ENCODE results near the gene TBCB.

Gene TBCB

DNA sequence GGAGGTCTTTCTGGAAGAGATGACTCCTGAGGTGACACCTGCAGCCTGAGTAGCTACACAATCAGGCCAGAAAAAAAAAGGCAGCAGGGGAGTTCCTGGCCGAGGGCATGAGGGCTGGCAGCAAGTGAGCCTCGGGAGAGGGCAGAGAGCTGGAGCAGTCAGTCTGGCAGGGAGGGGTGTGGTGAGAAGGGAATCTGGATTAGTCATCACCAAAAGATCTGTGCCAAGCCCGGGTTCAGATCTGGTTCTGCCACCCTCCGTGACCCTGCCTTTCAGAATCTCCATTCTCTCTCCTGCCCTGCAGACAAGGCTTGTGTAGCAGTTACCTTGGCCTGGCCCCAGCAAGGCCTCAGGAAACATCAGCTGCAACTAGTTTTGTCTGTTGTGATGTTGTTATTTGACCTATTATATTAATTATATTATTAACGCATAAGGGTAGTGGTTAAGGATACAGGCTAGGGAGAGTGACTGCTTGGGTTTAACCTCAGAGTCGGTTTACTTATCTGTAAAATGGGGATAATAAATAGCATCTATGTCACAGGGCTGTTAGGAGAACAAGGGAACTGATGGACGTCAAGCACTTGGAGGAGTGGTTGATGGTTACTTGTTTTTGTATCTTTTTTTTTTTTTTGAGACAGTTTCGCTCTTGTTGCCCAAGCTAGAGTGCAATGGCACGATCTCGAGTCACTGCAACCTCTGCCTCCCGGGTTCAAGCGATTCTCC lies 21.9 kb downstream of the TBCB start:
- DNase-seq (ENCODE audit: low spot score), result peak; percentile 41

GRCh38 chr19:36139120-36139472 lies 23.8 kb downstream of the TBCB start:
- DNase-seq (ENCODE audit: low spot score), result no peak

GRCh38 chr19:36139473-36140303 lies 24.4 kb downstream of the TBCB start, which contains the start of gene CAPNS1:
Gene CAPNS1, plus strand, starts transcription at chr19:36140066. Its CDS starts 946 bp downstream, at chr19:36141012.
- peak; percentile 96 for DNase-seq (ENCODE audit: low spot score)

DNA sequence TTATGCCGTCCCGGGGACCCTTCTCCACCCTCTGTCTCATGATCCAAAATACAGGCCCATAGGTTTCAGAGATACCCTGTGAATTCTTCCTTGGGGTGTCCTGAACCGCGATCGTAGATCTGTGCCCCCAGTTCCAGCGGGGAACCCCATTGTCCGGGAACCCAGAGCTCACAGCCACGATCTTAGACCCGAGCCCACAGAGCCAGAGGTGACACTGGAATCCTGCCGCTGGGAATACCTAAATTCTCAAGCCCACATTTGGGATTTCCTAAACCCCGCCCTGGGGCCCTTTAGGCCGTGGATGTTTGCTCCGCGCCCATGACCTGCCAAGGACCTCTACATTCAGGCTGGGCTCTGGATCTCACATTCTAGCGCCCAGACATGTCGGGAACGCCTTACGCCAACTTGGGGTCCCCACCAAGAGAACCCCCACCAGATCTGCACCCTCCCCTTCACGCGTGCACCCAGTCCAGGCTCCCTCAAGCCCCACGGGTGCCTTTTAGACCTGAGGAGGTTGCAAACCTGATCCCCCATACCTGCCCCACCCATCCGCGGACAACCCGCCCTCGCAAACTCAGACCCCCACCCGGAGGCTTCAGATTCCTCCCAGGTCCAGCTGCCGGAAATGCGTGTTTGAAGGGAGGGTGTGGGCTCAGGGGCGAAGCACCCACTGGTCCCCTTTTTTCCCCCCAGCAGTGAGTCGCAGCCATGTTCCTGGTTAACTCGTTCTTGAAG lies 25.2 kb downstream of the TBCB start:
- peak; percentile 59 for DNase-seq (ENCODE audit: low spot score)

DNA sequence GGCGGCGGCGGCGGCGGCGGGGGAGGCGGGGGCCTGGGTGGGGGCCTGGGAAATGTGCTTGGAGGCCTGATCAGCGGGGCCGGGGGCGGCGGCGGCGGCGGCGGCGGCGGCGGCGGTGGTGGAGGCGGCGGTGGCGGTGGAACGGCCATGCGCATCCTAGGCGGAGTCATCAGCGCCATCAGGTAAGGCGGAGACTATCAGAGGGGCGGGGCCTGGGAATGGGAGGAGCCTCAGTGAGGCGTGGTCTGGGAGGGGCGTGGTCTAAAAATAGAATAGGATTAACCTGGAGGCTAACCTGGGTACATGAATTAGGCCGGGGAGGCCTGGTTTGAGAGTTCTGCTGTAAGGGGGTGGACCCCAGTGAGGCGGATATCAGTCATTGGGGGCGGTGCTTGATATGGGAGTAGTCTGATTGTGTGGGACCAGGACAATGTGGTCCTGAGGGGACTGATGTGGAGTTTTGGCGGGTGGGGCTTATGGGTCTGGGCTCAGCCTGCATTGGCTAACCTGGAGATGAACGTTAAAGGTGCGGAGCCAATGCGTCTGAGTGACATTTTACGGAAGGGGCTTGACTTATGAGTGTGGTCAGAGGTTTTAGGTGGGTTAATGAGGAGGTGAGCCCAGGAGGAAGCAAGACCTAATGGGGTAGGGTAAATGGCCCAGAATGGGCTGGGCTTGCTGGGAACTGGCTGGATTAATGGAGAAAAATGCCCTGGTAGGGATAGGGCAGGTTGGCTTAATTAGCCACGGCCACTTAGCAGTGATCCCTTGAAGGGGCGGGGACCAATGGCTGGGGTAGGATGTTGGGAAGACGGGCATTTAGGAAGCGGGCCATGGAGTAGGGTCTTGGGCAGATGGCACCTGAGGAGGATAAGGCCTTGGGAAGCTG lies 26.0 kb downstream of the TBCB start:
- DNase-seq (ENCODE audit: low spot score), result peak; percentile 95

DNA sequence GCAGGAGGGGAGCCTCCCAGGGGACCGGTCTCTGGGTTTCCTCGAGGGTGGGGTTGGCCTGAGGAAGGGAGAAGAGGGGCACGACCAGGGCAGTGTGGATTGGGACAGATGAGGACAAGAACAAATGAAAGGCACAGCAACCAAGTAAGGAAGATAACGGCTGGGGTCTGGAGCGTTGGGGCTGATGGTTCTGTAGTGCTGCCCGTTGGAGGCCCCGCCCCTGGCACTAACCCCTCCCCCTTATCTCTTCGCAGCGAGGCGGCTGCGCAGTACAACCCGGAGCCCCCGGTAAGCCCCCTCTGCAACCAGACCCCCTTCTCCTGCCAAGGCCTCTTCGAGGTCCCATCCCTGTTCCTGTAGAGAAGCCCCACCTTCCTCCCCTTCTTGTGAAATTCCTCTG lies 26.8 kb downstream of the TBCB start:
- no peak for DNase-seq (ENCODE audit: low spot score)

- DNase-seq (ENCODE audit: low spot score), result no peak
Observed at GRCh38 chr19:36142496-36142895, 27.2 kb downstream of the TBCB start.

DNA sequence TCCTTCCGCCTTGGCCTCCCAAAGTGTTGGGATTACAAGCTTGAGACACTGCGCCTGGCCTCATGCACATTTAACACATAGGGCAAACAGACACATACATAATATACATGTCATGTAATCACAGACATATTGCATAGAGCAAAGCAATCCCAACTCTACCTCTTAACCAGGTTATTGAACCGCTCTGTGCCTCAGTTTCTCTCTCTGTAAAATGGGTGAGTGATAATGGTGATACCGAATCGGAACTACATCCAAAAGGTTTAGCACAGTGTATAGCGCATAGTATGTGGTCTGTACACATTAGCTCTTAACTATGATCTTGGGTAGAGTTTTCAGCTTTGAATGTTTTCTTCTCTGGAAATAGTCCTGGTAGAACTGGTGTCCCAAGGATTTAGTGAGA lies 29.4 kb downstream of the TBCB start:
- no peak for DNase-seq (ENCODE audit: low spot score)

DNA sequence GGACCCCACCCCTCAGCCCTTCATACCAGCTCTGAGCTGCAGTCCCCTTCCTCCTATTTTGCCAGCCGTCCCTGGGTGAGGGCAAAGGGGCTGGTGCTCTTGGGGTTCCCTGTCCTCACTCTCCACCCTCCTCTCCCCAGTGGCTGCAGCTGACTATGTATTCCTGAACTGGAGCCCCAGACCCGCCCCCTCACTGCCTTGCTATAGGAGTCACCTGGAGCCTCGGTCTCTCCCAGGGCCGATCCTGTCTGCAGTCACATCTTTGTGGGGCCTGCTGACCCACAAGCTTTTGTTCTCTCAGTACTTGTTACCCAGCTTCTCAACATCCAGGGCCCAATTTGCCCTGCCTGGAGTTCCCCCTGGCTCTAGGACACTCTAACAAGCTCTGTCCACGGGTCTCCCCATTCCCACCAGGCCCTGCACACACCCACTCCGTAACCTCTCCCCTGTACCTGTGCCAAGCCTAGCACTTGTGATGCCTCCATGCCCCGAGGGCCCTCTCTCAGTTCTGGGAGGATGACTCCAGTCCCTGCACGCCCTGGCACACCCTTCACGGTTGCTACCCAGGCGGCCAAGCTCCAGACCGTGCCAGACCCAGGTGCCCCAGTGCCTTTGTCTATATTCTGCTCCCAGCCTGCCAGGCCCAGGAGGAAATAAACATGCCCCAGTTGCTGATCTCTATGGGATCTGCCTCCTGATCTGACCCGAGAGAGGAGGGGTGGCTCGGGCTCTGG lies 34.6 kb downstream of the TBCB start:
- no peak for DNase-seq (ENCODE audit: low spot score)

DNA sequence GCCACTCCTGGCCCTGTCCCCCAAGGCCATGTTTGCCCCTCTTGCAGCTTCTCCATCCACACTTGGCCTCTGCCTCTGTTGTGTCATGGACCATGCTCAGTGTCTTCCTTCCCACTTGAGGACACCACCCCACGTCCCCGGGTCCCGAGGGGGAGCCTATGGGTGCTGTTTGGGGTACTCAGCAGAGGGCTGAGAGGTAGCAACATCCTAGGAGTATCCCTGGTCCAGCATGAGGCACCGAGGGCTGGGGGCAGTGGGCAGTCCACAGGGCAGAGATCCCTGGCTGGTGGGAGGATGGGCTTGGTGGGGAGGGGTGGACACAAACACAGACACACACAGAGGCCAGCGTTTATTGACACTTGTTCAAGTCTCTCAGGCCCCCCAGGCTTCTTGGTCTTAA lies 35.3 kb downstream of the TBCB start:
- no peak for DNase-seq (ENCODE audit: low spot score)

DNA sequence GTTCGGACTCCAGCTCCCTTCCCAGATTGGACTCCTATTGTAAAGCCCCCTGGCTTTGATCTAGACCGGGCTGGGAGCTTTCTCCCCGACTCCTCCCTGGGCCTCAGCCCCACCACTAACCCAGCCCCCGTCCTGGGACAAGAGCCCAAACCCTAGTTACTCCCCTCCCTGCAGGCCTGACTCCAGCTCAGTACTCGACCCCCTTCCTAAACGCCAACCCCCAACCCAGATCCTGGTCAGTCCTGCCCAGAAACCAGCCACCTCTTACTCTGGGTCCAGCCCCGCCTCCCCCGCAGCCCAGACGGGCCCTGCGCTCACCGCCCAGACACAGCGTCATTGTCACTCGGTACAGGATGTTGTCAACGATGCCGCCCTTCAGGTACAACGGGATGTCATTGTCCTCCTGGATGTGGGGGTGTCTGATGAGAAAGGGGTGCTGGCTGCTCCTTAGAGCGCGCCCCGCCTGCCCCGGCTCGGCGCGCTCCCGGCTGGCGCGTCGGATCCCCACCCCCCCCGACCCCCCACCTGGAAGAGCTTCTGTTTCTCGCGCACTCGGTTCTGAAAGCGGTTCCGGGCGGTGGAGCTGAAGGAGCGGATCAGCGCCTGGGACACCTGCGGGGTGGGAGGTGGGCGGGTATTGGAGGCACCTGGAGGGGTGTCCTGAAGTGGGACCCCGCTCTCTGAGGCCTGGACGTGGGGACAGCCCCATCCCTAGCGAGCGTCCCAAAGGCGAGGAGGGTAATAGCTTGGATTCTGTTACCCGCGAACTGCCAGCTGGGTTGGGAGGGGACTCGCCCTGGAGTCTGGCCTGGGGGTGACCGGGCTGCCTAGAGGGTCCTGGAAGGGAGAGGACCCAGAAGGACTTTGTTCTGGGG lies 36.1 kb downstream of the TBCB start:
- no peak for DNase-seq (ENCODE audit: low spot score)

DNA sequence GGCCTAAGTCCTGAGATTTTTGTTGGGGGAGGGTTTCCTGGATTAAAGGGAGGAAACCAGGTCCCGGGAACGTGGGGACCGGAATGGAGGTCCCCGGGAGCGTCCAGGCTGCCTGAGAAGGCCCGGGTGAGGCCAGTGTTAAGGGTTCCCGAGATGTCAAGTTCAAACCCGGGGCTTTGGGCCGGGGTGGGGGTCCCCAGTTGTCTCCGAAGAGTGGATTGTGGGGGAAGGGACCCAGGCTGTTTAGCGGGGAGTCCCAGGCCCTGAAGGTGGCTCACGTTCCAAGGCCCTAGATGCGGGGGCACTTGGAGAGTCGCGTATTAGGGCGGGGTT lies 36.7 kb downstream of the TBCB start:
- no peak for DNase-seq (ENCODE audit: low spot score)

- DNase-seq (ENCODE audit: low spot score), result no peak
Observed at GRCh38 chr19:36152352-36153091, 37.3 kb downstream of the TBCB start, which contains the start of gene COX7A1. Gene COX7A1, minus strand, starts transcription at chr19:36152447. Its CDS starts 40 bp downstream, at chr19:36152407.

GRCh38 chr19:36153126-36153525 lies 37.9 kb downstream of the TBCB start:
- no peak for DNase-seq (ENCODE audit: low spot score)

DNA sequence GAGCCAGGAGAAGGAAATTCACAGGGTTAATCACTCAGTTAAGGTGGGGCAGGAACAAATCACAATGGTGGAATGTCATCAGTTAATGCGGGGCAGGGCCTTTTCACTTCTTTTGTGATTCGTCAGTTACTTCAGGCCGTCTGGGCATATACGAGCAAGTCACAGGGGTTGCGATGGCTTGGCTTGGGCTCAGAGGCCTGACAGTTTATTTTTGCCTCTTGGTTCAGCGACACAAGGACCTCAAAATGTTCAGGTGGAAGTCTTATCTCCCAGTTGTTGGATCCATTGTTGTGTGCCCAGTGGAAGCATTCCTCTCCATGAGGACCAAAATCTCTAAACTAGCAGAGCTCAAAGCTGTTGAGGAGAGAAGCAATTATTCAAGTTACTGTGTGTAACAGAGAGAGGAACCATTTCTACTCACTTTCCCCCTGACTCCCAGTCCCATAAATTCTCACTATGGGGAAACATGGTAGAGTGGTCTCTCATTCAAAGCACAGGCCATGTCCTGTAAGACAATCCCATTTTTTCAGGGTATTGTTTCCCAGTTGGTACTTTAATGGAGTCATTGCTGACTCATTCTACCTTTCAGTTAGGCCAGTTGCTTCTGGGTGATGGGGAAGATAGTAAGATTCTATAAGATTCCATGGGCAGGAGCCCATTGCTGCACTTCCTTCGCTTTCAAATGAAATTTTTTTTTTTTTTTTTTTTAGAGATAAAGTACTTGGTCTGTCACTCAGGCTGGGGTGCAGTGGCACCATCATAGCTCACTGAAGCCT lies 45.7 kb downstream of the TBCB start:
- DNase-seq (ENCODE audit: low spot score), result no peak

GRCh38 chr19:36163813-36164212 lies 48.5 kb downstream of the TBCB start:
- no peak for DNase-seq (ENCODE audit: low spot score)

DNA sequence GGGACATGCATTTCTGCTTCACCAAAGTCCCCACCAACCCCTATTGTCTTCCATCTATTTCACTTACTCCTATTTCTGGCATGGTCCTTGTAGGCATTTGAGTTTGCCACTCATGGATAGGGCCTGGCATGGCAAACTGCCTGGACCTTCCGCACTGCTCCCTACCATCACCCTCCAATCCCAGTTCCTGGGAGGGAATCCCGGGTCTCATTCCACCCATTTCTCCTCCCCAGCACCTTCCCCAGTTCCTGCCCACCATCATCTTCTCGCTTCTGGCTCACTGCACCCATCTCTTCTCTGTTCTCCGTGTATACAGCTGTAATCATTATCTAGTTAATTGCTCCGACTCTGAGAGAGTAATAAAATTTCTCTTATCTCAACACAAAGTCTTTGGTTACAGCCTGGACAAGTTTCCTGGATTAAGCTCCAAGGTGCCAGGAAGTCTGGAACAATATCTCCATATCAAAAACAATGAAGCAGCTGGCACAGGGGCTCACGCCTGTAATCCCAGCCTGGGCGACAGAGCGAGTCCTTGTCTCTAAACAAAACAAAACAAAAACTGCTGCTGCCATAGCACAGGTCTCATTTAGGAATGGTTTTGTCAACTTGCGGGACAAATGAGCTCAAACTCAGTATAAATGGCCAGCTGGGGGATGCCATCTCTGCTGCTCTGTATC lies 54.0 kb downstream of the TBCB start:
- no peak for DNase-seq (ENCODE audit: low spot score)

- DNase-seq (ENCODE audit: low spot score), result no peak
Observed at GRCh38 chr19:36172852-36173251, 57.6 kb downstream of the TBCB start.

All from activated CD4-positive, alpha-beta T cell treated with anti-CD3 and anti-CD28 coated beads, Interleukin-2, Interleukin-4, amounts not matched to agents 100 ng/mL and 50 ng/mL, durations not matched to agents 16 hours and 8 hours (primary cell).